Measurements from ENCODE around the gene TDRD9.

Gene TDRD9

DNA sequence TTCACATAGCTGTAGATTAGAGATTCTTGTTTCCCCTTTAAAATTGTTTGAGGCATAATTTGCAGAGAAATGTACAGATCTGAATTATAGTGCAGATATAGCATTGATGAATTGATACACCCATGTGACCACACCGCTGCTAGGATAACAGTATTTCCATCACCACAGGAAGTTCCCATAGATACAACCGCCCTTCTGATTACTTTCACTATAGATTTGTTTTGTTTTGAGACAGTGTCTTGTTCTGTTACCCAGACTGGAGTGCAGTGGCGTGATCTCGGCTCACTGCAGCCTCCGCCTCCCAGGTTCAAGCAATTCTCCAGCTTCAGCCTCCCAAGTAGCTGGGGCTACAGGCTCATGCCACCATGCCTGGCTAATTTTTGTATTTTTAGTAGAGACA lies 148.5 kb downstream of the TDRD9 start:
- no peak for DNase-seq (ENCODE audit: low spot score)

DNA sequence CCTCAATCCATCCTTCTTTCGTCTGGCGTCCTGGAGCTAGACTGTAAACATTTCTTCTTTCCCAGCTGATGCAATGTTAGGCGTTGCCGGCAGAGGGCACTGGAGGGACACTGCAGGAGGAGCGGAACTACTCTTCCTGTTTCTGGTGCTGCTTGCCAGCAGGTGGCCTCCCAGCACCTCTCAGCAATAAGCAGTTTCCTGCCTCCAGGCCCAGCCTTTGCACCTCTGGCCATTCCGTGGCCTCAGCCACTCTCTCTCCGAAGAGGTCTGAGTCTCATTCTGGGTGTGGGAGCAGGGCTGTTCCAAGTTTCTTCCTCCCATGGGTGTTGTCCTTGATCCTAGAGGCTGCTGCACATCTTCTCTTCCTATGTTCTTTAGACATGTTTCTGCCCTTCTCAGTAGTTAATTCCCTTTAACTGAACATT lies 149.8 kb downstream of the TDRD9 start:
- peak; percentile 92 for DNase-seq (ENCODE audit: low spot score)

DNA sequence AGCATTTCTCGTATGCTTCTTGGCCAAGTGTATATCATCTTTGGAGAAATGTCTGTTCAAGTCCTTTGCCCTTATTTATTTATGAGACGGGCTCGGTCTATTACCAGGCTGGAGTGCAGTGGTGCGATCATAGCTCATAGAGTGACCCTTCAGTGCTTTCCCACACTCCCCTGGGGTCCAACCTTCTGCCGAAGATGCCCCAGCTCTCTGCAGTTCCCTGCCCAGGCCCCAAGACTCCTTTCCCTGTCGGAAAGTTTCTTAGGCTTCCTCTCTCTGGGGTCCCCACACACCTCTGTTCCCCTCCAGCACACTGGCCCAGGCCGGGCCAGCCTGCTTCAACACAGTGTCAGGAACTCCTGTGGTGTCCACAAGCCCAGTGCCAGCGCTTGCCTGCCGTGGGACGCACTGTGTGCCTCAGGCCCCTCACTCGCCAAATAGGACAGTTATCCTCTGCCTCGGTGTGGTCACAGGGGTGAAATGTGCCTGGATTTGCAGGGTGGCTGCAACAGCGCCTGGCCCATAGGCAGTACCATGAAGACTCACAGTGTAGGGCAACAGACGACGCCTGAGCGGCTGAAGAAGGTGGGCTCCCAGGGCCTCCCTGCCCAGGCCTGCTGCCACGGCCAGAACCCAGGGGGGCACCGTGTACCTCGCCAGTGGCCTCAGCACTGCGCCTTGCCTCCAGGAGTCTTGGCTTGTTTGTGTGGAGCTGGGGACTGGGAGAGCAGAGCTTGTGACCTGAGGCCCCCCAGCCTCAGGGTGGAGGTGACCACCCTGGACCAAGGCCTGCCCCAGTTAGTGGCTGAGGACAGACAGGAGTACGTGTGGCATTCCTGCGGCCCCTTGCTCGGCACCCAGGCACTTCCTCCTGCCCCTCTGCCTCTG lies 152.4 kb downstream of the TDRD9 start:
- DNase-seq (ENCODE audit: low spot score), result no peak

DNA sequence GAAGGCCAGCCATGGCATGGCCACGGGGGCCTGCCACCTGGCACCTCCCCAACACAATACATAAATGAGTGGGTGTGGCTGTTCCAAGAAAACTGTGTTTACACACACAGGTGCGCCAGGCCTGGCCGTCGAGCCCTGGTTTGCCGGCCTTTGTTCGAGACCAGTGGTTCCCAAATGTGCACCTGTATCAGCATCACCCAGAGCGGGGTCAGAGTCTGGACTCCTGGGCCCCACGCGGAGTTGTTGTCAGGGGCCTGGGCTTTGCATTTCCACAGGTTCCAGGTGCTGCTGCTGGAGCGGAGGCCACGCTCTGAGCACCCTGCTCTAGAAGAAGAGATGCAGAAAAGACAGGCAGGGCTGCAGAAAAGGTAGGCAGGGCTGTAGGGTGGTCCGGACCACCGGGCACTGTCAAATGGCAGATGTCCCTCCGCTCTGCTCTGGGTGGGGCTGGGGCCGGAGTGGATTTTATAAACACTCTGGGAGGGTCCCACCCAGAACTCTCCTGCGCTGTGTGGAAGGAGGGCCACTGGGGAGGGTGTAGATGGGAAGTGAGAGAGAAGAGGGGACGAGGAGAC lies 153.1 kb downstream of the TDRD9 start:
- DNase-seq (ENCODE audit: low spot score), result no peak

DNA sequence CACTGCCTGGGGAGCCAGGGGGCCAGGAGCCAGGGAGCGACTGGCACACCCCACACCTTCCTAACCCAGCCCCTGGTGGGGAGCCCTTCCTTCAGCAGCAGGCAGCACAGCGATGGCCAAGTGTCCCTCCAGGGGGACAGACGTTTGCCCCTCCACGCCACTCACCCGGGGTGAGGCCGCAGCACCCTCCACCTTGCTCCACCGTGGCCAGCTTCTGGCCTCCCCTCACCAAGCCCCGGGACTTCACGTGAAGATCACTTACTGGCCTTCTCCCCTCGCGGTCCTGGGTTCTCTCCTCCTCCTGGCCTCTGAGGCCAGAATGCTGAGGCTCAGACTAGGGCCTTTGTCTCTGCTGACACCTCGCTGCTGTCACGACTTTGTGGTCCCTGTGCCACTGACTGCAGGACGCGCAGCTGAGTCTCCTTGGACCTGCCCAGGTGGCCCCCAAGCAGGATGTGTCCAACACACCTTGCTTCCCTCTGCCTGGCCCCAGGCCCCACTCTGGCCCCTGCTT lies 153.8 kb downstream of the TDRD9 start:
- no peak for DNase-seq (ENCODE audit: low spot score)

DNA sequence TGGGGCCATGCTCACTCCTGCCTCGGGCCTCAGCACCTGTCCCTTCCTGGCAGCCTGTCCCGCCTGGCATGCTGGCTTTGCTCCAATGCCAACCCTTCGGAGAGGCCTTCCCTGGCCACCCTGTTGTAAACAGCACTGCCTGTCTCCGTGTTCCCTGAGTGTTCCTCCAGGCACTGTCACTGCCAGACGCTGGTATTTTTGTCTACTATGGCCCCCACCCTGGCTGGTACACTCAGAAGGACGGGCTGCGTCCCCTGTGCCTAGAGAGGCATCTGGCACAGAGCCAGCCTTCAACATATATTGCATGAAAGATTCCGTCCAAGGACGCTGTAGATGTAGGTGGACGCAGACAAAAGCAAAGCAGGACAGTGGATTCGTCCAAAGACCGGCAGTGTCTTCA lies 154.6 kb downstream of the TDRD9 start:
- no peak for DNase-seq (ENCODE audit: low spot score)

DNA sequence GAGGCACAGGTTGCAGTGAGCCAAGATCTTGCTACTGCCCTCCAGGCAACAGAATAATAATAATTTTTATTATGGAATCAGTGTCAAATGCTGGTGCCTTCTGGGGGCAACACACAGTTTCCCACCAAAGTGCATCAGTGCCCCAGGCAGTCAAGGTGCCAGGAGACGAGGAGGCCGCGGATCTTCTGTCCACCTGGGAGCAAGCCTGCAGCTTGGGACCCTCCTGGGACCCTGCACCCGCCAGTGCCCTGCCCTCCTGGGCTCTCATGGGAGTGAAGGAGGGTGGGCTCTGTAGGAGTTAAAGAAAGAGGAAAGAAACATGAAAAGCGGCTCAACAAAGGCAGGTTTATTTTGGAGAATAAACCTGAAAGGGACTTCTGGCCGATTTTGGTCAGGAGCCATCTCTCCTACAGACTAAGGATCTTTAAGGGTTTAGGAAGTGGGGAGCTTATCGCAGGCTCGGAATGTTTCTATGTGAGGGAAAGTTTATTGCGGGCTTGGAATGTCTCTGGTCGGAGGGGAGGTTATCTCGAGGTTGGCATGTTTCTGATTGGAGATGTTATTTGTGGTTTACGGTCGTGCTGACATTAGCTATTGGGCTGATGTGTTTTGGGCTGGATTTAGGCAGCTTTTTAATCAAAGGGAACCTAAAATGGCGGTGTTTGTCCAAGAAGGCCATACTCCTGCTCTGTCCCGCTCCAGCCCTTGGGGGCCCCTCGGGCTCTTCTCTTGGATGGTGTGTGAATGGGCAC lies 156.2 kb downstream of the TDRD9 start:
- DNase-seq (ENCODE audit: low spot score), result no peak

DNA sequence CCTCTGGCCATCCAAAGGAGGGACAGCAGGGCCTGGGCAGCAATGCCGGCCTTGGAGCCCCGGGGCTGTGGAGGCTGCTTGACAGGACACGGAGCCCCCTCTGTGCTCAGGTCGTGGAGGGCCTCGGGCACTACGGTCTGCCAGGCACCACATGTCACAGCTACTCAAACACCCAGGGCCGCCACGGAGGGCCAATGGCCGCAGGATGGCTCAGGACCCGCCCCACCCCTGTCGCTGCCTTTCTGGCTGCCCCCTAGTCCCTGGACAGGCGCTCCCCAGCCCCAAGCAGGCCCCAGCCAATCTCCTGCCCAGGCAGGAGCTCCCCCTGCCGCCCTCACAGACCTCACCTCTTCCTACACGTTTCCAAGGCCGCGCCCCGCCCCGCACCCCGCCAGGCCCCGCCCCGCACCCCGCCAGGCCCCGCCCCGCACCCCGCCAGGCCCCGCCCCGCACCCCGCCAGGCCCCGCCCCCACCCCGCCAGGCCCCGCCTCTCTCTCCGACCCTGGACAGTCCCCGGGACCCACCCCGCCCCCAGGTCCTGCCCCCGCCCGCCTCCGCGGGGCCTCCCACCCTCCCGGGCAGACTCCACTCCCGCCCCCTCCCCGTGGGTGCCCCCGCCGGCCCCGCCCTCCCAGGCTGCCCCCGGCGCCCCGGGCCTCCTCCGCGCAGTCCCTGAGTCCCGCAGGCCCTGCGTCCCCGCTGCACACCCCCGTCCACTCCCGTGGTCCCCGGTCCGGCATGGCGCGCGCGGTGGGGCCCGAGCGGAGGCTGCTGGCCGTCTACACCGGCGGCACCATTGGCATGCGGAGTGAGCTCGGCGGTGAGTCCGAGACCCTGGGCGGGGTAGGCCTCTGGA lies 157.0 kb downstream of the TDRD9 start, which contains the start of gene ASPG:
Gene ASPG (plus strand): TSS at position 669 of the 857 bp plus-strand sequence. CDS start 71 bp downstream, at position 740.
- DNase-seq (ENCODE audit: low spot score), result no peak

DNA sequence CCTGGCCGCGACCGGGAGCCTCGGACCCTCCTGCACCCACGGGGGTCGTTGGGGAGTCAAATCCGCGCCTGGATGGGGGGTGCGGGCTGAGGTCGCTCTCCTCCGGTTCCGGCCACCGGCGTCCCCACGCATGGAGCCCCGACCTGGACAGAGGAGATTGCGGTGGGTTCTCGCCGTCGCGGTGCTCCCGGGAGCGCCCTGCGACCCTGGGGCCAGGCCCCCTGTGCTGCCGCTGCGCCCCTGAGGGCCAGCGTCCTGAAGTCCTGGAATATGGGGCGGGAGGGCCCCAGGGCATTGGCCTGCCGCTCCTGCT lies 157.6 kb downstream of the TDRD9 start:
- no peak for DNase-seq (ENCODE audit: low spot score)

DNA sequence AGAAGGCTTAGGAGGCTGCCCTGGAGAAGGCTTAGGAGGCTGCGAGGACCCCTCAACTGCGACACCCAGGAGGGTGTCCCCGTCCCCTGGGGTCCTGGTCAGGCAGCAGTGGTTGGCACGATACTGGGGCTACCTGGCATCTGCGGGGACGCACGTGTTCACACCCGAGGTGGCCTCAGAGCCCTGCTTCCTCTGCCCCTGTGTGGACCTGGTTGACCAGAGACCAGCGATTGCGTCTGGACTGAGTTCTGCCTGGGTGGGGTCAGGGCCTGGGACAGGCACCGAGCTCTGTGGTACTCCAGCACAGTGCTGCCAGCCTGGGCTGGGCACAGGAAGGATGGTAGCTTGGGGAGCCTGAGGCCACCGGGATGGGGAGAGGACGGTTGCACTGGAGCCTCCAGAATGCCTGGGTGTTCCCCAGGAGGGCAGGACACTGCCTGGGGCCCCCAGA lies 158.0 kb downstream of the TDRD9 start:
- DNase-seq (ENCODE audit: low spot score), result no peak

DNA sequence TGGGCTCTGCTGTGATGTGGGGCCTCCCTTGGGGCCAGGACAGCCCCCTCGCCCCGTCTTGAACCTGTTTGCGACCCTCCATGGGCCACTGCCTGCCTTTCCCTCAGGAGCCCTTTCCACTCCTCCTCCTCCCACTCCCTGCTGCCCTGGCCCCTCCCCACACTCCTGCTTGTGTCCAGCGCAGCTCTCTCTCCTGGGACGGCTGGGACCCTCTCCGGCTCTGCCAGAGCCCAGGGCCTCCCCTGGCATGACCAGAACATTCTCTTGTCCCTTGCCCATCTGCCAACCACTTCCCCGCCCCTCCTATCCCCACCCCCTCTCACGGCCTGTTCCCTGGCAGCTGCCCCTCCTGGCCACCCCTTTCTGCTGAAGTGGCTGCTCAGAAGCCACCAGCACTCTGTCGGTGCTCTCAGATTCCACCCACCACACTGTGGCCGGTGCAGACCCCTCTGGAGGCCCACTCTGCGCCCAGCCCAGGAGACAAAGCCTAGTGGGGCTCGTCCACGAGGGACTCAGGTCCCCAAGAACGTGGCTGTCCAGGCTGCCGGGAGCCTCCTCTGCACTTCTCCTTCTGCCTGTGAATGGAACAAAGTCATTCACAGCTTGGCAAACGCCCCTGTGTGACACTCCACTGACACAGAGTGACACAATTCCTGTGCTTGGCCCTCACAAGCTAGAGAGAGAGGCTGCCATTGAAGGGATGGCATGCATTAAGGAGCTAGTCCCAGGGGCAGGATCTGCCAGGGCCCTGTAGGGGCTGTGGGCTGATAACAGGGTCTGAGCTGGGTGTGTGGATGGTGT lies 158.6 kb downstream of the TDRD9 start:
- DNase-seq (ENCODE audit: low spot score), result no peak

DNA sequence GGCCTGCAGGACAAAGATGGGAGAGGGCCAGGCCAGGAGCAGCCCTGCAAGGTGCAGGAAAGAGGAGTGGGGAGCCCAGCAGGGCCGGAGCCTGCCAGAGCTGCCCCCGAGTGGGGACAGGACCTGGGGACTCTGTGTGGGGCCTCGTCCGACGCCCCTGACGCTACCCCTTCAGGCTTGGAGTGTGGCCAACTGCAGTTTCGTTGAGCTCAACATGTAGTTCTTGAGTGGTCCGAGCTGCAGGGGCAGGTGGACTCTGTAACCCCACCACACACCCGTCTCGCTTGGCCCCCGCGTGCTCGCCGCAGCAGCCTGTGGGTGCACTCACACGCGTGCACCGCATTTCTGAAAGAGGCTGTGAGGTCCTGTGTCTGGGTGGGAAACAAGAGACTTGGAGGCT lies 159.2 kb downstream of the TDRD9 start:
- no peak for DNase-seq (ENCODE audit: low spot score)

DNA sequence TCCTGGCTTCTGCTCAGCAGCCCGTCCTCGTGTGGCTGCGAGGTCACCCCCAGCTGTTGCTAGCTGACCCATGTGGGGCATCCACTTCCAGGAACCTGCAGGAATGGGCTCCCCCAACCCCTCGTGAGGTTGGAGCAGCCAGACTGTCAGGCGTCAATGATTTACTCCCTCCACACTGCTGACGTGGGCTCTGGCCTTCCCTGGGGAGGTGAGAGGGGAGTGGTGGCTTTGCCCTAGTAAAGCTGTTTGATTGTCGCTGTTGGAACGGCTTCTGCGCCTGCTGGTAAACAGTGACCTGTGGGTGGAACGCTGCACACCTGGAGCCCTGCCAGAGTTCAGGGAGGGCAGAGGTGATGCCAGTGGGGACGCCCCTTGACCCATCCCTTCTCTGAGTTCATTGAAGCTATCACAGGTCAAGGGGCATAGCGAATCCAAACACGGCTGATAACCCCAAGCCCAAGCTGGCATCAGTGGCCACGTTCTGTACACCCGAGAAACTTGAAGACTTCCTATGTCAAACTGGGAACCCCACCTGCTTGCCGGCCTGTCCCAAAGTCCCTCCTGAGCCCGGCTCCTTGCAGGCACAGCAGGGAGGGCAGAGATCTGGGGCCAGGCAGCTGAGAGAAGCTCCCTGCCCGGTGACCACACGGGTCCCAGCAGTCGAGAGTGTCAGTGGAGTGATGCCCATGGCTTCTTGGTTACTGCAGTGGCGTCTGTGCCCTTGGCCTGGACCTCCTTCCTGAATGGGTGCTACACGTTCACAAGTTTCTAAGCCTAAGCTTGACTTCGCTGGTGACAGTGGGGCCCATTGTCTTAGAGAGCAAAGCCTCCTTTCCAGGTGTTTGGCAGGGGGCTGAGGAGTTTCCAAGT lies 160.0 kb downstream of the TDRD9 start:
- DNase-seq (ENCODE audit: low spot score), result no peak

DNA sequence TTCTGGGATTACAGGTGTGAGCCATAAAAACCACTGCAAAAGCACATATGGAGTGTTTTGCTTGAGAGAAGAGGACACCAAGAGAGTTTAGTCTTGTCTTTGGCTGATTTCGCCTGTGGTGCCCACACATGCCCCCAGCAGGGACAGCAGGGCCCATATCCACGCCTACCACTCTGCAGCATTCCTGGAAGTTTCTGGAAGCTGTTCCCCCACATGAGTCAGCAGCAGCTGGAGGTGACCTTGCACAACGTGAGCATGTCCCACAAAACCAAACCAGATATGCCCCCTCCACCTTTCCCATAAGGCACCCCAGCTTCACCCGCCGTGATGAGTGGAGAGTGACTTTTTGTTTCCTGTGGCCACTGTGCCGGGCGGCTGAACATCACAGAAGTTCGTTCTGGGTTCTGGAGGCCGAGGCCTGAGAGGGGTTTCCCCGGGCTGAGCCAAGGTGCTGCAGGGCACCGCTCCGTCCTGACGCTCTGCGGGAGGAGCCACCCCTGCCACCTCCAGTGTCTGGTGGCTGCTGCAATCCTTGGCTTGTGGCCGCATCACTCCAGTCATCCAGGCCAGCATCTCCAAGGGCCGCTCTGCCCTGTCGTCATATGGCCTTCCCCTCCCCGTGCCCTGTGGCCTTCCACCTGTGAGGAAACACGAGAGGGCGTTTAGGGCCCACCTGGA lies 162.0 kb downstream of the TDRD9 start:
- DNase-seq (ENCODE audit: low spot score), result no peak

DNA sequence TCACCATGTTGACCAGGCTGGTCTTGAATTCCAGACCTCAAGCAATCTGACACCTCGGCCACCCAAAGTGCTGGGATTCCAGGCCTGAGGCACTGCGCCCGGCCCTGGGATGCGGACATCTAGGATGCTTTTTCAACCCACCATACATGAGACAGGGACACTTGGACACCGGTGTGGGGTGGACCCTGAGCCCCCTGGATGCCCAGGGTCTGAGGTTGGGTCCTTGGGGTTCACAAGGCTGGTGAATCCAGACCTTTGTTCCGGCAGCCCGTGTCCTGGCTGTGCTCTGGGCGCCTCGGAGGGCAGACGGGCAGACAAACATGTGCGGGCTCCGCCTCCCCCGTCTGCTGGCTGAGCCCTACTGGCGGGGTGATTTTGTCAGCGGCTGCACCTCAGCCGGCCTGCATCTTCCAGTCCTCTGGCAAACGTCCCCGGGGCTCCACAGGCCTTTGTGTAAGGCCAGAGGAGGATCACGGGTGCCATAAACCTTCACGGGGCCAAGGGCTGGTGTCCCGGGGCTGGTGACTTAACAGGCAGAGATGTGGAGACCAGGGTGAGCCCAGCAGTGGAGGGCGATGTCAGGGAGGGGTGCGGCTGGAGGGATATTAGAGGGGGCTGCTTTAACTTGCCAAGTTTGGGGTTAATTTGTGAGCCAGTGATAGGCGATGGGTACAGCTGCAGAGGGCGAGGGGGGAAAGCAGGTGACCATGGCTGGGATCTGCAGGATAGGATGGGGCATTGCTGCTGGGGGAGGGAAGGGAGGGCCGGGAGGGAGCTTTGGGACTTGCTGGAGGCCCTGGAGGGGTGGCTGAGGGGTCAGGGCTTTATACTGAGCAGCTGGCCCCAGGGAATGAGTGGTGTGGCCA lies 163.0 kb downstream of the TDRD9 start:
- no peak for DNase-seq (ENCODE audit: low spot score)

DNA sequence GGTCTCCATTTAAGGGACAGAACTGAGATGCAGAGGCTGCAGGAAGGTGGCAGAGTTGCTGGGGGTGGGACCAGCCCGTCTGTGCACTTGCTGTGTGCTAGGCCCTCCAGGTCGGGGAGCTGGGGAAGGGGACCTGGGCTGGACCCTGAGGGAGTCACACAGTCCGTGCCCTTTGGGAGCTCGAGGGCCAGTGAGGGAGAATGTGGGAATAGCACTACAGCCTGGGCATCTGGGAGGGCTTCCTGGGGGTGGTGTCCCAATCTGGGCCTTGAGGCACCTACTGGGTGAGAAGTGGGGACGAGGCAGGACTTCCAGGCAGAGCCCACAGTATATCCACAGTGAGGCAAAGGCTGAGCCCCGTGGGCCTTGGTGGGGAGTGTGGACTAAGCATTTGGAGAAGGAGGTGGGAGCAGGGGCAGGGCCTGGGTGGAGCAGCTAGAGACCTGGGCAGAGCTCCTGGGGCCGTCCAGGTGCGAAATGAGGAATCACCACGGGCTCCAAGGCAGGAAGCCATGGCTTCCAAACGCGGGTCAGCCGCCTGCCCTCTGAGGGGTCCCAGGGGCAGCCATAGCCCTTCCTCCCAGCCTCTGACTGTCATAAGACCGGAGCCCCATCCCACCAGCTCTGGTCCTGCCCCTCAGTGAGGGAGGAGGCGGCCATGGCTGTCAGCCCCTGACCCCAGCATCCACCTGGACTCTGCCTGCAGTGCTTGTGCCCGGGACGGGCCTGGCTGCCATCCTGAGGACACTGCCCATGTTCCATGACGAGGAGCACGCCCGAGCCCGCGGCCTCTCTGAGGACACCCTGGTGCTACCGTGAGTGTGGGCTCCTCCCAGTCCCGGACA lies 163.9 kb downstream of the TDRD9 start:
- no peak for DNase-seq (ENCODE audit: low spot score)

DNA sequence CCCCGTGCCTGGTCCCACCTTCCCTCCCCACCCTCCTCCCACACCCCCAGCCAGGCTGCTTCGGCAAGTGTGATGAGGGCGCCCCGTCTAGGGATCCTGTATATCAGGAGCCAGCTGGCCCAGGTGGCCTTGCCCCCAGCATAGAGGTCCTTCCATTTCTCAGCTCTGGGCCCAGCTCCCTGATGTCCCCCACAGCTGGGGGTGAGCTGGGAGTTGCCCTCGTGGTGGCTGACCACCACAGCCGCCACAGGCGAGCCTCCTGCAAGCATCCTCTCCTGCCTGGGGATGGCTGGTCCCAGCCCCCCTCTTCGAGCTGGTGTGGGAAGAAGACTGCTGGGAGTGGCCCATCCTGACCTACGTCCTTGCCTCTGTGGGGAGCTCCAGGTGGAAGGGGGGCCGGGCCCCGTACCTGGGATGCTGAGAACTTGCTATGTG lies 164.7 kb downstream of the TDRD9 start:
- DNase-seq (ENCODE audit: low spot score), result no peak

All from kidney tubule cell (primary cell).